HepG2 (cell line): Measurements from ENCODE around the gene INA. TPM values are rescaled to one million over a fixed set of nuclear protein-coding genes. Genes with fewer than 3 reads are reported as not detected.

ENCODE experiments used
- E2F5 ChIP-seq: sonication (generic); formaldehyde crosslinking; conservative IDR thresholded peaks from 2 replicates; pipeline ENCODE4 v1.4.0; 2020; ENCODE audit warnings: missing genetic modification reagents
- ETV5 ChIP-seq: IDR thresholded peaks from 2 replicates; pipeline ENCODE4 v1.6.1; 2018; ENCODE audit warnings: missing biosample characterization, missing genetic modification reagents, inconsistent platforms, borderline replicate concordance
- IKZF5 ChIP-seq: IDR thresholded peaks from 2 replicates; pipeline ENCODE4 v1.6.1; 2018; ENCODE audit warnings: missing genetic modification reagents, mild to moderate bottlenecking, missing compliant biosample characterization
- KMT2B ChIP-seq: IDR thresholded peaks from 2 replicates; pipeline ENCODE4 v1.6.1; 2016; ENCODE audit warnings: missing genetic modification reagents, missing compliant biosample characterization
- MZF1 ChIP-seq: sonication (generic); formaldehyde crosslinking; IDR thresholded peaks from 2 replicates; pipeline ENCODE4 v1.8.1; 2023; ENCODE audit warnings: mild to moderate bottlenecking, missing genetic modification reagents, borderline replicate concordance
- RNF219 ChIP-seq: sonication (generic); formaldehyde crosslinking; IDR thresholded peaks from 2 replicates; pipeline ENCODE4 v1.5.0; 2020; ENCODE audit warnings: mild to moderate bottlenecking, missing genetic modification reagents
- SAP130 ChIP-seq: IDR thresholded peaks from 2 replicates; pipeline ENCODE4 v1.6.1; 2016; ENCODE audit warnings: low read depth
- SOX13 ChIP-seq, 3 experiments: fragments of 450-650 bp in 1 of 3; sonication (generic) in 1 of 3; formaldehyde crosslinking in 1 of 3; IDR thresholded peaks in 2 of 3; conservative IDR thresholded peaks in 1 of 3; 2 replicates each; pipeline versions ENCODE4 v1.5.0 to v1.6.1; 2016 to 2020; ENCODE audit warnings: antibody characterized with exemption in 1 of 3, mild to moderate bottlenecking in 1 of 3, missing compliant biosample characterization in 1 of 3, missing genetic modification reagents in 1 of 3, moderate library complexity in 1 of 3
- SP5 ChIP-seq: IDR thresholded peaks from 2 replicates; pipeline ENCODE4 v1.6.1; 2016; ENCODE audit warnings: low read depth, borderline replicate concordance
- SRSF1 ChIP-seq: fragments of 200-400 bp; formaldehyde crosslinking; optimal IDR thresholded peaks from 2 replicates; pipeline ENCODE3; 2017; ENCODE audit warnings: mild to moderate bottlenecking, low read depth, low read length, moderate library complexity
- TCF12 ChIP-seq, 2 experiments: fragments of 450-650 bp in 1 of 2; sonication (generic) in 1 of 2; formaldehyde crosslinking in 1 of 2; IDR thresholded peaks; 2 replicates each; pipeline versions ENCODE4 v1.6.1 to v1.8.0; 2017 to 2022; ENCODE audit warnings: antibody characterized with exemption in 1 of 2, mild to moderate bottlenecking in 1 of 2, missing genetic modification reagents in 1 of 2, moderate library complexity in 1 of 2
- ZBTB8A ChIP-seq: sonication (generic); formaldehyde crosslinking; IDR thresholded peaks from 2 replicates; pipeline ENCODE4 v1.4.0; 2020; ENCODE audit warnings: mild to moderate bottlenecking, low read depth, missing genetic modification reagents, borderline replicate concordance
- ZNF160 ChIP-seq: sonication (generic); formaldehyde crosslinking; IDR thresholded peaks from 2 replicates; pipeline ENCODE4 v1.8.0; 2022; ENCODE audit warnings: mild to moderate bottlenecking, inconsistent platforms, missing genetic modification reagents
- ZNF235 ChIP-seq: sonication (generic); formaldehyde crosslinking; IDR thresholded peaks from 2 replicates; pipeline ENCODE4 v1.8.1; 2023; ENCODE audit warnings: mild to moderate bottlenecking, missing genetic modification reagents, borderline replicate concordance
- ZNF317 ChIP-seq: sonication (generic); formaldehyde crosslinking; IDR thresholded peaks from 2 replicates; pipeline ENCODE4 v1.5.0; 2020; ENCODE audit warnings: mild to moderate bottlenecking, missing genetic modification reagents
- ZNF567 ChIP-seq: sonication (generic); formaldehyde crosslinking; IDR thresholded peaks from 2 replicates; pipeline ENCODE4 v1.8.1; 2023; ENCODE audit warnings: mild to moderate bottlenecking, missing genetic modification reagents, borderline replicate concordance
- ZNF574 ChIP-seq: sonication (generic); formaldehyde crosslinking; IDR thresholded peaks from 2 replicates; pipeline ENCODE4 v1.4.0; 2020; ENCODE audit warnings: missing genetic modification reagents
- ZNF674 ChIP-seq: sonication (generic); formaldehyde crosslinking; IDR thresholded peaks from 2 replicates; pipeline ENCODE4 v1.5.0; 2020; ENCODE audit warnings: low read depth, mild to moderate bottlenecking, missing genetic modification reagents
- ZNF691 ChIP-seq: sonication (generic); formaldehyde crosslinking; IDR thresholded peaks from 2 replicates; pipeline ENCODE4 v1.4.0; 2020; ENCODE audit warnings: missing genetic modification reagents, low read depth, mild to moderate bottlenecking, borderline replicate concordance
- ZNF768 ChIP-seq: sonication (generic); formaldehyde crosslinking; IDR thresholded peaks from 2 replicates; pipeline ENCODE4 v1.4.0; 2020; ENCODE audit warnings: missing genetic modification reagents
- ZNF883 ChIP-seq: sonication (generic); formaldehyde crosslinking; IDR thresholded peaks from 2 replicates; pipeline ENCODE4 v1.5.1; 2020; ENCODE audit warnings: mild to moderate bottlenecking, missing genetic modification reagents; ENCODE audit errors: not compliant biosample characterization
- polyA plus RNA-seq, 8 experiments: library from polyadenylated mRNA; depleted of rRNA in 3 of 8; stranded (reverse) in 7 of 8; unstranded in 1 of 8; fragments of >200 nt; fragmentation: Illumina TruSeq in 4 of 8; extraction: Trizol in 4 of 8; gene quantifications; 2 replicates each; pipeline versions ENCODE4 v1.2.1 to v1.2.3, GENCODE V29; 2011 to 2016; ENCODE audit warnings: low read depth in 4 of 8, missing spikeins in 1 of 8, mixed read lengths in 1 of 8; ENCODE audit not compliant: insufficient read depth in 1 of 8
- total RNA-seq, 5 experiments: library from RNA; depleted of rRNA; stranded (reverse); fragments of >200 nt; fragmentation: Illumina TruSeq; extraction: Trizol; gene quantifications; 2 replicates each; pipeline ENCODE4 v1.2.3, GENCODE V29; 2016; ENCODE audit warnings: low read depth in 1 of 5

The INA gene
- total and polyA plus RNA-seq, 2 of the 13 experiments (the other 11 are each of a cell fraction or from before 2014, with no cell fraction given), result 0.04 to 0.13 TPM

GRCh38 chr10:103232131-103232673 lies 44.7 kb upstream of the INA start (continued):
- TF ChIP-seq RNF219 (CRISPR knock-in tag) (no peak), IKZF5 (no peak), KMT2B (no peak), TCF12 (IDR thresholded peaks at IDR 0.05) (no peak), TCF12 (CRISPR knock-in tag; IDR thresholded peaks at IDR 0.05) (no peak), ZNF691 (no peak), ZBTB8A (CRISPR knock-in tag) (no peak), ZNF160 (CRISPR knock-in tag) (no peak), ZNF567 (CRISPR knock-in tag) (no peak), SP5 (CRISPR knock-in tag) (0 out of 2 replicates have a peak, but pooled peaks have one; percentile 36), MZF1 (CRISPR knock-in tag) (no peak), ZNF768 (CRISPR knock-in tag) (no peak), SAP130 (CRISPR knock-in tag) (no peak), SOX13 (IDR thresholded peaks at IDR 0.05) (no peak), SOX13 (CRISPR knock-in tag; conservative IDR thresholded peaks at IDR 0.05 in 1 of 2, IDR thresholded peaks at IDR 0.05 in 1 of 2) (peak in 1 of 2 experiments; percentile 64; a peak in 1 of 4 replicates), ZNF235 (CRISPR knock-in tag) (no peak), ETV5 (0 out of 2 replicates have a peak, but pooled peaks have one; percentile 29), SRSF1 (no peak), ZNF317 (CRISPR knock-in tag) (0 out of 2 replicates have a peak, but pooled peaks have one; percentile 33), ZNF574 (CRISPR knock-in tag) (no peak), ZNF883 (no peak), E2F5 (CRISPR knock-in tag) (no peak), ZNF674 (CRISPR knock-in tag) (no peak)
